Panc1 (cell line): ENCODE results near the gene ZP1. TPM values are rescaled to one million over a fixed set of nuclear protein-coding genes. Genes with fewer than 3 reads are reported as not detected.

Source experiments
- ATAC-seq: fragments of 200-7000 bp; cut with Tn5 transposase; 2 replicates; pipeline ENCODE4 v1.9.1; 2020; ENCODE audit warnings: mild to moderate bottlenecking, moderate library complexity
- BruUV-seq: library from RNA; stranded (reverse); fragments of 400-500 nt; replicated peaks from 2 replicates; lab custom pipeline; 2021; lab: Mats Ljungman, UMichigan
- CTCF ChIA-PET: fragments of 300-600 bp; sonication (Branson Sonifier 250); formaldehyde crosslinking; loops from one replicate; lab custom pipeline; 2022; ENCODE audit warnings: antibody characterized with exemption; lab: Charles Lee
- POLR2A ChIA-PET: fragments of 300-600 bp; sonication (Branson Sonifier 250); formaldehyde crosslinking; loops from one replicate; lab custom pipeline; 2022; ENCODE audit warnings: antibody characterized with exemption; lab: Charles Lee
- DNase-seq: peaks from one replicate; pipeline ENCODE4 v3.0.0-alpha.2; 2010; ENCODE audit warnings: low read depth, low spot score
- H3K27ac ChIP-seq: 2 replicates; pipeline ENCODE4 v1.5.1; 2011; ENCODE audit warnings: mild to moderate bottlenecking, low read length, inconsistent platforms
- H3K27me3 ChIP-seq: fragments of 200-500 bp; sonication (Bioruptor generic); 2 replicates; pipeline ENCODE4 v1.6.0; 2014; ENCODE audit warnings: low read length, inconsistent platforms; ENCODE audit not compliant: control insufficient read depth, insufficient read depth
- H3K36me3 ChIP-seq: fragments of 200-500 bp; sonication (Bioruptor generic); 2 replicates; pipeline ENCODE4 v1.5.1; 2014; ENCODE audit warnings: inconsistent platforms, mild to moderate bottlenecking, low read length, moderate library complexity; ENCODE audit not compliant: control insufficient read depth, insufficient read depth
- H3K4me1 ChIP-seq: 2 replicates; pipeline ENCODE4 v1.5.1; 2011; ENCODE audit warnings: inconsistent platforms, mild to moderate bottlenecking, low read length, moderate library complexity; ENCODE audit not compliant: control insufficient read depth, insufficient read depth
- H3K4me3 ChIP-seq, 2 experiments: 2 replicates each; pipeline ENCODE4 v1.5.1; 2011 to 2012; ENCODE audit warnings: low read depth in 2 of 2, low read length in 2 of 2, mild to moderate bottlenecking in 2 of 2, inconsistent platforms in 1 of 2, moderate library complexity in 1 of 2
- H3K9me3 ChIP-seq: fragments of 200-500 bp; sonication (Bioruptor generic); 2 replicates; pipeline ENCODE4 v1.5.1; 2014; ENCODE audit warnings: low read depth, mild to moderate bottlenecking, inconsistent platforms, low read length, moderate library complexity; ENCODE audit not compliant: control insufficient read depth, insufficient read depth
- CTCF ChIP-seq: fragments of 450-650 bp; IDR thresholded peaks from 2 replicates; pipeline ENCODE4 v1.5.1; 2017; ENCODE audit warnings: mild to moderate bottlenecking
- POLR2AphosphoS5 ChIP-seq: IDR thresholded peaks from 2 replicates; pipeline ENCODE4 v1.6.1; 2012; ENCODE audit warnings: mild to moderate bottlenecking, low read depth, low read length, moderate library complexity
- REST ChIP-seq, 2 experiments: IDR thresholded peaks; 2 replicates each; pipeline ENCODE4 v1.6.1; 2011 to 2012; ENCODE audit warnings: low read depth in 2 of 2, control low read depth in 1 of 2, low read length in 1 of 2, mild to moderate bottlenecking in 1 of 2, moderate library complexity in 1 of 2; ENCODE audit not compliant: insufficient read depth in 1 of 2
- SIN3A ChIP-seq: IDR thresholded peaks from 2 replicates; pipeline ENCODE4 v1.6.1; 2012; ENCODE audit warnings: low read depth, mild to moderate bottlenecking, low read length, moderate library complexity, borderline replicate concordance; ENCODE audit not compliant: insufficient read depth
- TCF7L2 ChIP-seq: IDR thresholded peaks from 2 replicates; pipeline ENCODE4 v1.6.1; 2011; ENCODE audit warnings: mild to moderate bottlenecking, low read depth, low read length, inconsistent platforms
- in situ Hi-C: cut with HindIII; loops from 2 replicates; pipeline ENCODE4 v1.10.0; 2016; ENCODE audit warnings: low sequenced_read_pairs, low pct_unique_long_range_greater_than_20kb
- intact Hi-C: fragments of 100-400 bp; cut with micrococcal nuclease; formaldehyde crosslinking; loops from one replicate; pipeline ENCODE4 v1.10.0; 2022; ENCODE audit not compliant: unreplicated experiment
- total RNA-seq: library from RNA; stranded (reverse); gene quantifications from one replicate; pipeline ENCODE4 v1.2.1, GENCODE V29; 2021; ENCODE audit not compliant: unreplicated experiment

The ZP1 gene
- total RNA-seq, 1 experiment from 2014 or later: not detected

GRCh38 chr11:60918251-60918938 lies 51.1 kb downstream of the ZP1 start:
- no peak for DNase-seq
- Histone ChIP-seq H3K36me3 (no peaks in the 10 kb centered on the region; the same call in 1 of the 2 replicates), H3K4me1 (peaks cover 15% of the 10 kb centered on the region), H3K4me3 (no peak overlapping the region), H3K27ac (no peak overlapping the region), H3K9me3 (no peaks in the 10 kb centered on the region), H3K27me3 (no peaks in the 10 kb centered on the region)
- intact Hi-C loops: no loop called here
- ChIA-PET CTCF (no interaction called here), POLR2A (no interaction called here)
- BruUV-seq: no TSS peak
- no peak for ATAC-seq
- in situ Hi-C loops: no loop called here
- no peak for TF ChIP-seq SIN3A
- TF ChIP-seq REST (IDR thresholded peaks at IDR 0.05; ENCODE audit: insufficient read depth in 1 of 2, low read depth in 2 of 2, low read length in 1 of 2): no peak
- no peak for TF ChIP-seq CTCF
- no peak for TF ChIP-seq TCF7L2
- TF ChIP-seq POLR2AphosphoS5: no peak

GRCh38 chr11:60918939-60919265 lies 51.6 kb downstream of the ZP1 start:
- in situ Hi-C loops: no loop called here

More at GRCh38 chr11:60918939-60919265, 51.6 kb downstream of the ZP1 start:
- no peak overlapping the region for H3K4me3 ChIP-seq
- intact Hi-C loops: no loop called here
- ChIA-PET CTCF (no interaction called here), POLR2A (no interaction called here)
- H3K27me3 ChIP-seq: no peaks in the 10 kb centered on the region
- no peak for ATAC-seq
- no TSS peak for BruUV-seq
- H3K9me3 ChIP-seq: no peaks in the 10 kb centered on the region
- TF ChIP-seq REST (IDR thresholded peaks at IDR 0.05; ENCODE audit: insufficient read depth in 1 of 2, low read depth in 2 of 2, low read length in 1 of 2): no peak
- TF ChIP-seq TCF7L2: no peak
- TF ChIP-seq SIN3A: no peak
- no peak overlapping the region for H3K27ac ChIP-seq
- H3K4me1 ChIP-seq: peaks cover 18% of the 10 kb centered on the region
- DNase-seq: no peak
- H3K36me3 ChIP-seq: no peaks in the 10 kb centered on the region; the same call in 1 of the 2 replicates
